Endodermal cell (in vitro differentiated cells): Measurements from ENCODE around the gene KCTD20. TPM values are rescaled to one million over a fixed set of nuclear protein-coding genes. Genes with fewer than 3 reads are reported as not detected.
A peak's percentile ranks its signal among the peaks of the same experiment; 100 is the strongest.

Experiments
- DNase-seq: peaks from one replicate; pipeline ENCODE4 v3.0.0-alpha.2; 2017
- H3K27ac ChIP-seq: 2 replicates; pipeline ENCODE4 v1.5.1; 2013; ENCODE audit warnings: mild to moderate bottlenecking, low read depth, low read length, moderate library complexity
- H3K27me3 ChIP-seq: 2 replicates; pipeline ENCODE4 v1.6.1; 2013; ENCODE audit warnings: mild to moderate bottlenecking, low read length, moderate library complexity; ENCODE audit not compliant: insufficient read depth, control insufficient read depth, poor library complexity, severe bottlenecking
- H3K36me3 ChIP-seq: 2 replicates; pipeline ENCODE4 v1.7.0; 2013; ENCODE audit warnings: mild to moderate bottlenecking, low read length, moderate library complexity; ENCODE audit not compliant: control insufficient read depth, insufficient read depth
- H3K4me1 ChIP-seq: one replicate; pipeline ENCODE4 v1.7.0; 2013; ENCODE audit warnings: low read length; ENCODE audit not compliant: control insufficient read depth, insufficient read depth
- H3K4me3 ChIP-seq: 2 replicates; pipeline ENCODE4 v1.5.1; 2013; ENCODE audit warnings: mild to moderate bottlenecking, low read length, moderate library complexity
- H3K9ac ChIP-seq: 2 replicates; pipeline ENCODE4 v1.6.1; 2013; ENCODE audit warnings: mild to moderate bottlenecking, low read length, moderate library complexity; ENCODE audit not compliant: poor library complexity, severe bottlenecking; ENCODE audit errors: extremely low read depth
- H3K9me3 ChIP-seq: 2 replicates; pipeline ENCODE4 v1.6.1; 2013; ENCODE audit warnings: mild to moderate bottlenecking, low read length, moderate library complexity; ENCODE audit not compliant: control insufficient read depth
- H3K27ac Mint-ChIP-seq: 2 replicates; pipeline ENCODE4 v1.8.0; 2020; ENCODE audit warnings: mixed read lengths
- H3K27me3 Mint-ChIP-seq: 2 replicates; pipeline ENCODE4 v1.8.0; 2021; ENCODE audit warnings: mild to moderate bottlenecking, mixed read lengths; ENCODE audit not compliant: insufficient read depth
- H3K36me3 Mint-ChIP-seq: 2 replicates; pipeline ENCODE4 v1.8.0; 2020; ENCODE audit warnings: low read depth, mixed read lengths
- H3K4me1 Mint-ChIP-seq: 2 replicates; pipeline ENCODE4 v1.8.0; 2020; ENCODE audit warnings: mixed read lengths
- H3K4me3 Mint-ChIP-seq: 2 replicates; pipeline ENCODE4 v1.8.0; 2020; ENCODE audit warnings: mild to moderate bottlenecking, moderate library complexity, mixed read lengths
- H3K9me3 Mint-ChIP-seq: 2 replicates; pipeline ENCODE4 v1.8.0; 2020; ENCODE audit warnings: mild to moderate bottlenecking, mixed read lengths
- CTCF ChIP-seq: fragments of 200-600 bp; sonication (generic); conservative IDR thresholded peaks from 2 replicates; pipeline ENCODE4 v1.5.0; 2021; ENCODE audit warnings: antibody characterized with exemption, mild to moderate bottlenecking
- WGBS, 2 experiments: methylation state at CpG; one replicate each; pipeline versions ENCODE4 v1.1.5 to v1.1.7; 2013; ENCODE audit warnings: missing lambda C conversion rate in 2 of 2, mixed read lengths in 1 of 2; ENCODE audit not compliant: insufficient coverage in 1 of 2, insufficient read length in 1 of 2; 5-methylcytosine and 5-hydroxymethylcytosine counted together
- total RNA-seq, 2 donors: library from RNA; stranded (reverse); fragmentation: NEBNext Ultra II Directional in 1 of 2; extraction: Animal tissue kit (Norgen Biotek cat#: 25700) in 1 of 2; gene quantifications; 2 replicates in 1 of 2; 3 replicates in 1 of 2; pipeline ENCODE4 v1.2.1, GENCODE V29; 2021

Gene KCTD20
- total RNA-seq, 2 donors from 2014 or later = 20.5 to 29.0 TPM

DNA sequence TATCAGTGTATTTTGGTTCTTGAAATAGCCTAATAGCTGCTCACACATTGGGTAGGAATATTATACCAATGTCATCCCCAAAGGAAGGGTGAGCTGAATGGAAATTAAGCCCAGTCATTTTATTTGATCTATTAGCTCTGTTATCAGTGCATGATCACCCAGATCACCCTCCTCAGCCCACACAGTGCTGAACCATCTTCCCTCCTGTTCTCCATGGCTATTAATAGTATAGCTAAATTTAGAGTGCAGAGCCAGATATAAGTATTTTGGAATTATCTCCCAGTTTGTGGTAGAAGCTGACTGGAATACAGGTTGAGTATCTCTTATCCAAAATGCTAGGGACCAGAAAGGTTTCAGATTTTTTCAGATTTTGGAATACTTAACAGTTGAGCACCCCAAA, 45.4 kb downstream of the KCTD20 start:
- H3K4me1 ChIP-seq = peaks cover under 1% of the 10 kb centered on the region
- H3K9me3 ChIP-seq = no peaks in the 10 kb centered on the region
- peaks cover 56% of the 10 kb centered on the region for H3K36me3 ChIP-seq
- DNase-seq = no peak
- Mint-ChIP-seq H3K9me3 (no peaks in the 10 kb centered on the region), H3K27me3 (no peaks in the 10 kb centered on the region), H3K4me3 (no peak overlapping the region), H3K4me1 (peaks cover 2% of the 10 kb centered on the region), H3K36me3 (peaks cover 53% of the 10 kb centered on the region), H3K27ac (no peak overlapping the region)
- H3K4me3 ChIP-seq = no peak overlapping the region
- H3K27ac ChIP-seq = no peak overlapping the region
- H3K9ac ChIP-seq = no peak overlapping the region
- no peaks in the 10 kb centered on the region for H3K27me3 ChIP-seq
- no peak for TF ChIP-seq CTCF

DNA sequence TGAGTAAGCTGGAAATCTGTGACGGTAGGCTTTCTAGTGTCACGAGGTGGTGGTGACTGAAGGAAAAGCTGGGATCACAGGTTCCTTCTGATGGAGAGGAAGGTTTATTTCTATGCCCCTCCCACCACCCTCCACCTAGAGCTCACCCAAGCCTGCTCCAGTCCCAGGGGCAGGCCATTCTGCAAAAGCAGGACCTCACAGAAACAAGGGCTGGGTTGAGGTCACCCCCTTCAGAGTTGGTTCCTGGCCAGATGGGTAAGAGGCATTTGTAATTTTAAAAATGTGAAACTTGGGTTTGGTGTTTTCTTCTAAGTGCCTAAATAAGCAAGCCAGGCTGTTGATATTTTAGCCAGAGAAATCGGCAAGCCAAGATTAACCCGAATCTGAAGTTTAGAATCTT, 46.6 kb downstream of the KCTD20 start:
- Histone ChIP-seq H3K4me3 (no peak overlapping the region), H3K9me3 (no peaks in the 10 kb centered on the region), H3K27me3 (no peaks in the 10 kb centered on the region), H3K4me1 (peaks cover 12% of the 10 kb centered on the region), H3K27ac (no peak overlapping the region), H3K36me3 (peaks cover 56% of the 10 kb centered on the region), H3K9ac (no peak overlapping the region)
- H3K4me1 Mint-ChIP-seq = peaks cover 12% of the 10 kb centered on the region
- peaks cover 53% of the 10 kb centered on the region for H3K36me3 Mint-ChIP-seq
- H3K4me3 Mint-ChIP-seq = no peak overlapping the region
- H3K9me3 Mint-ChIP-seq = no peaks in the 10 kb centered on the region
- no peak overlapping the region for H3K27ac Mint-ChIP-seq
- TF ChIP-seq CTCF = no peak
- 92 to 95% methylated on average over 4 of the region's 4 CpGs for WGBS, 2 experiments
- no peaks in the 10 kb centered on the region for H3K27me3 Mint-ChIP-seq
- no peak for DNase-seq

GRCh38 chr6:36491378-36491965, 48.7 kb downstream of the KCTD20 start:
- peaks cover 62% of the 10 kb centered on the region for H3K36me3 ChIP-seq
- H3K27ac ChIP-seq = no peak overlapping the region
- H3K9me3 Mint-ChIP-seq = no peaks in the 10 kb centered on the region
- 95 to 96% methylated on average over 7 of the region's 7 CpGs for WGBS, 2 experiments
- H3K4me3 ChIP-seq = no peak overlapping the region
- peak overlapping the region; percentile 44 for H3K27ac Mint-ChIP-seq
- no peaks in the 10 kb centered on the region for H3K27me3 ChIP-seq
- peak; percentile 56 for DNase-seq
- H3K4me1 Mint-ChIP-seq = peaks cover 17% of the 10 kb centered on the region
- no peak overlapping the region for H3K4me3 Mint-ChIP-seq
- no peak overlapping the region for H3K9ac ChIP-seq
- H3K4me1 ChIP-seq = peaks cover 17% of the 10 kb centered on the region
- TF ChIP-seq CTCF = no peak
- H3K27me3 Mint-ChIP-seq = no peaks in the 10 kb centered on the region
- peaks cover 57% of the 10 kb centered on the region for H3K36me3 Mint-ChIP-seq
- H3K9me3 ChIP-seq = no peaks in the 10 kb centered on the region
